OCI-LY3 (cell line): ENCODE measurements around the gene TYROBP.
"Not testable (repeated sequence)": the region's sequence is repeated elsewhere in the genome, so short reads cannot be mapped to it uniquely, and the experiment has no call there.

Experiments used
- H2AFZ ChIP-seq: fragments of 200-600, 300-600 bp; shearing (Covaris generic); 2 replicates; pipeline ENCODE4 v1.6.0; 2014; ENCODE audit warnings: antibody characterized with exemption, low read depth, low read length
- H3K27ac ChIP-seq: fragments of 200-600, 300-600 bp; sonication (generic); 2 replicates; pipeline ENCODE4 v1.5.1; 2014; ENCODE audit warnings: mild to moderate bottlenecking, low read length, moderate library complexity, mixed read lengths
- H3K27me3 ChIP-seq: fragments of 200-600, 300-600 bp; sonication (generic); 2 replicates; pipeline ENCODE4 v1.6.1; 2014; ENCODE audit warnings: low read depth, low read length, mixed read lengths
- H3K36me3 ChIP-seq: fragments of 200-600, 300-600 bp; sonication (generic); replicated peaks from 2 replicates; pipeline ENCODE3; 2014; ENCODE audit warnings: low read depth, low read length, mixed read lengths
- H3K4me1 ChIP-seq: fragments of 300-600, 200-600 bp; sonication (generic); 2 replicates; pipeline ENCODE4 v1.6.1; 2014; ENCODE audit warnings: low read length, mixed read lengths
- H3K4me2 ChIP-seq: fragments of 200-600, 300-600 bp; sonication (generic); 2 replicates; pipeline ENCODE4 v1.6.1; 2014; ENCODE audit warnings: low read length, mixed read lengths
- H3K4me3 ChIP-seq: fragments of 300-600, 200-600 bp; sonication (generic); 2 replicates; pipeline ENCODE4 v1.5.1; 2014; ENCODE audit warnings: antibody characterized with exemption, mild to moderate bottlenecking, low read length, moderate library complexity
- H3K79me2 ChIP-seq: fragments of 300-600, 200-600 bp; shearing (Covaris generic); 2 replicates; pipeline ENCODE4 v1.6.1; 2014; ENCODE audit warnings: mild to moderate bottlenecking, low read length, mixed read lengths
- H3K9ac ChIP-seq: fragments of 300-600, 200-600 bp; shearing (Covaris generic); 2 replicates; pipeline ENCODE4 v1.6.0; 2014; ENCODE audit warnings: mild to moderate bottlenecking, low read length, moderate library complexity
- H3K9me3 ChIP-seq: fragments of 200-600, 300-600 bp; shearing (Covaris generic); 2 replicates; pipeline ENCODE4 v1.6.1; 2014; ENCODE audit warnings: low read length, mixed read lengths; ENCODE audit not compliant: insufficient read depth
- H4K20me1 ChIP-seq: fragments of 200-600, 300-600 bp; sonication (generic); 2 replicates; pipeline ENCODE4 v1.6.1; 2016; ENCODE audit warnings: low read length, mixed read lengths; ENCODE audit not compliant: insufficient read depth
- CTCF ChIP-seq: fragments of 200-600, 300-600 bp; sonication (generic); IDR thresholded peaks from 2 replicates; pipeline ENCODE4 v1.5.1; 2014; ENCODE audit warnings: antibody characterized with exemption, low read length, low read depth
- EZH2phosphoT487 ChIP-seq: fragments of 200-600 bp; shearing (Covaris generic); IDR thresholded peaks from 2 replicates; pipeline ENCODE4 v1.6.1; 2018; ENCODE audit warnings: antibody characterized with exemption, mixed run types, low read depth

TYROBP gene

GRCh38 chr19:35871611-35872010 is 36.5 kb downstream of the TYROBP start:
- TF ChIP-seq CTCF, result no peak
- TF ChIP-seq EZH2phosphoT487, result no peak
- no peaks in the 10 kb centered on the region for H4K20me1 ChIP-seq
- H3K79me2 ChIP-seq, result no peaks in the 10 kb centered on the region
- no peak overlapping the region for H3K9ac ChIP-seq
- H3K4me2 ChIP-seq, result no peak overlapping the region
- H3K27me3 ChIP-seq, result no peaks in the 10 kb centered on the region
- H3K4me1 ChIP-seq, result 0 out of 2 replicates have a peak, but pooled peaks cover 2% of the 10 kb centered on the region
- no peaks in the 10 kb centered on the region for H3K36me3 ChIP-seq
- H3K27ac ChIP-seq, result no peak overlapping the region
- no peak overlapping the region for H3K4me3 ChIP-seq
- H3K9me3 ChIP-seq, result no peaks in the 10 kb centered on the region
- H2AFZ ChIP-seq, result no peak overlapping the region

GRCh38 chr19:35870798-35871197 is 37.3 kb downstream of the TYROBP start:
- H3K27me3 ChIP-seq, result no peaks in the 10 kb centered on the region
- no peak overlapping the region for H3K4me2 ChIP-seq
- no peak overlapping the region for H3K27ac ChIP-seq
- no peak overlapping the region for H3K9ac ChIP-seq
- no peak overlapping the region for H3K4me3 ChIP-seq
- TF ChIP-seq CTCF, result no peak
- TF ChIP-seq EZH2phosphoT487, result no peak
- H3K9me3 ChIP-seq, result no peaks in the 10 kb centered on the region
- H3K79me2 ChIP-seq, result no peaks in the 10 kb centered on the region
- 0 out of 2 replicates have a peak, but pooled peaks cover 2% of the 10 kb centered on the region for H3K4me1 ChIP-seq
- no peaks in the 10 kb centered on the region for H3K36me3 ChIP-seq
- H4K20me1 ChIP-seq, result no peaks in the 10 kb centered on the region
- H2AFZ ChIP-seq, result no peak overlapping the region

GRCh38 chr19:35870124-35870736 is 37.9 kb downstream of the TYROBP start:
- Histone ChIP-seq H3K9ac (peak overlapping the region; percentile 56; the same call in 1 of the 2 replicates), H3K4me2 (peak overlapping the region; percentile 83), H3K4me3 (peak overlapping the region; percentile 79), H2AFZ (peak overlapping the region; percentile 89), H3K27ac (peak overlapping the region; percentile 42; the same call in 1 of the 2 replicates)
- H3K36me3 ChIP-seq, H3K27me3 ChIP-seq, H3K4me1 ChIP-seq, H3K79me2 ChIP-seq, H3K9me3 ChIP-seq, H4K20me1 ChIP-seq: not testable (repeated sequence)

GRCh38 chr19:35869327-35870123 is 38.6 kb downstream of the TYROBP start:
- peak overlapping the region; percentile 56 for H3K9ac ChIP-seq
- H3K27ac ChIP-seq, result peak overlapping the region; percentile 42
- H3K27me3 ChIP-seq, result no peaks in the 10 kb centered on the region
- 0 out of 2 replicates have a peak, but pooled peaks cover 2% of the 10 kb centered on the region for H3K4me1 ChIP-seq
- no peaks in the 10 kb centered on the region for H3K36me3 ChIP-seq
- H4K20me1 ChIP-seq, result no peaks in the 10 kb centered on the region
- peak overlapping the region; percentile 89 for H2AFZ ChIP-seq
- TF ChIP-seq EZH2phosphoT487 (no peak), CTCF (no peak)
- H3K9me3 ChIP-seq, result no peaks in the 10 kb centered on the region
- peak overlapping the region; percentile 83 for H3K4me2 ChIP-seq
- no peaks in the 10 kb centered on the region for H3K79me2 ChIP-seq
- peak overlapping the region; percentile 79 for H3K4me3 ChIP-seq
